Neural cell (in vitro differentiated cells): ENCODE measurements around the gene HSBP1L1.

Experiments used
- EP300 ChIP-seq: fragments of 450-650 bp; conservative IDR thresholded peaks from 2 replicates; pipeline ENCODE4 v1.6.1; 2014; ENCODE audit warnings: antibody characterized with exemption, mild to moderate bottlenecking, moderate library complexity; ENCODE audit not compliant: poor library complexity, severe bottlenecking
- EZH2 ChIP-seq: fragments of 200-600, 300-800 bp; shearing (Covaris generic), sonication (generic); IDR thresholded peaks from 2 replicates; pipeline ENCODE4 v1.6.1; 2014; ENCODE audit warnings: antibody characterized with exemption, low read length, borderline replicate concordance, mild to moderate bottlenecking; ENCODE audit not compliant: insufficient read depth, poor library complexity, severe bottlenecking
- POLR2AphosphoS5 ChIP-seq: IDR thresholded peaks from 2 replicates; pipeline ENCODE4 v1.6.1; 2012
- RAD21 ChIP-seq: fragments of 450-650 bp; conservative IDR thresholded peaks from 2 replicates; pipeline ENCODE4 v1.6.1; 2014; ENCODE audit warnings: antibody characterized with exemption, mild to moderate bottlenecking, moderate library complexity
- TAF1 ChIP-seq: IDR thresholded peaks from 2 replicates; pipeline ENCODE4 v1.6.1; 2012; ENCODE audit warnings: low read depth
- TF ChIP-seq, protein P1 (sequence below): fragments of 450-650 bp; IDR thresholded peaks from 2 replicates; pipeline ENCODE4 v1.5.1; 2014; ENCODE audit warnings: antibody characterized with exemption, mild to moderate bottlenecking, moderate library complexity; ENCODE audit not compliant: poor library complexity, severe bottlenecking
- TF ChIP-seq, protein P2 (sequence below): IDR thresholded peaks from 2 replicates; pipeline ENCODE4 v1.6.1; 2012; ENCODE audit warnings: borderline replicate concordance

DNA sequence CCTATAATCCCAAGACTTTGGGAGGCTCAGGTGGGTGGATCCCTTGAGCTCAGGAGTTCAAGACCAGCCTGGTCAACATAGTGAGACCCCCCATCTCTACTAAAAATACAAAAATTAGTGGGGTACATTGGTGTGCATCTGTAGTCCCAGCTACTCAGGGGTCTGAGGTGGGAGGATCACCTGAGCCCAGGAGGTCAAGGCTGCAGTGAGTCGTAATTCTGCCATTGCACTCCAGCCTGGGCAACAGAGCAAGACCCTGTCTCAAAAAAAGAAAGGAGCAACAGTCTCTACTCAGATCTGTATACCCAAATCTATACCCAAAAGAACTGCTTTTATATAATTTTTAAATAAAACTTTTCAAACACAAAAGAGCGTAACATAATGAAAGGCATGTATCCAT is 5.5 kb upstream of the HSBP1L1 start:
- TF ChIP-seq, protein P1, sequence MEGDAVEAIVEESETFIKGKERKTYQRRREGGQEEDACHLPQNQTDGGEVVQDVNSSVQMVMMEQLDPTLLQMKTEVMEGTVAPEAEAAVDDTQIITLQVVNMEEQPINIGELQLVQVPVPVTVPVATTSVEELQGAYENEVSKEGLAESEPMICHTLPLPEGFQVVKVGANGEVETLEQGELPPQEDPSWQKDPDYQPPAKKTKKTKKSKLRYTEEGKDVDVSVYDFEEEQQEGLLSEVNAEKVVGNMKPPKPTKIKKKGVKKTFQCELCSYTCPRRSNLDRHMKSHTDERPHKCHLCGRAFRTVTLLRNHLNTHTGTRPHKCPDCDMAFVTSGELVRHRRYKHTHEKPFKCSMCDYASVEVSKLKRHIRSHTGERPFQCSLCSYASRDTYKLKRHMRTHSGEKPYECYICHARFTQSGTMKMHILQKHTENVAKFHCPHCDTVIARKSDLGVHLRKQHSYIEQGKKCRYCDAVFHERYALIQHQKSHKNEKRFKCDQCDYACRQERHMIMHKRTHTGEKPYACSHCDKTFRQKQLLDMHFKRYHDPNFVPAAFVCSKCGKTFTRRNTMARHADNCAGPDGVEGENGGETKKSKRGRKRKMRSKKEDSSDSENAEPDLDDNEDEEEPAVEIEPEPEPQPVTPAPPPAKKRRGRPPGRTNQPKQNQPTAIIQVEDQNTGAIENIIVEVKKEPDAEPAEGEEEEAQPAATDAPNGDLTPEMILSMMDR: no peak
- TF ChIP-seq, protein P2, sequence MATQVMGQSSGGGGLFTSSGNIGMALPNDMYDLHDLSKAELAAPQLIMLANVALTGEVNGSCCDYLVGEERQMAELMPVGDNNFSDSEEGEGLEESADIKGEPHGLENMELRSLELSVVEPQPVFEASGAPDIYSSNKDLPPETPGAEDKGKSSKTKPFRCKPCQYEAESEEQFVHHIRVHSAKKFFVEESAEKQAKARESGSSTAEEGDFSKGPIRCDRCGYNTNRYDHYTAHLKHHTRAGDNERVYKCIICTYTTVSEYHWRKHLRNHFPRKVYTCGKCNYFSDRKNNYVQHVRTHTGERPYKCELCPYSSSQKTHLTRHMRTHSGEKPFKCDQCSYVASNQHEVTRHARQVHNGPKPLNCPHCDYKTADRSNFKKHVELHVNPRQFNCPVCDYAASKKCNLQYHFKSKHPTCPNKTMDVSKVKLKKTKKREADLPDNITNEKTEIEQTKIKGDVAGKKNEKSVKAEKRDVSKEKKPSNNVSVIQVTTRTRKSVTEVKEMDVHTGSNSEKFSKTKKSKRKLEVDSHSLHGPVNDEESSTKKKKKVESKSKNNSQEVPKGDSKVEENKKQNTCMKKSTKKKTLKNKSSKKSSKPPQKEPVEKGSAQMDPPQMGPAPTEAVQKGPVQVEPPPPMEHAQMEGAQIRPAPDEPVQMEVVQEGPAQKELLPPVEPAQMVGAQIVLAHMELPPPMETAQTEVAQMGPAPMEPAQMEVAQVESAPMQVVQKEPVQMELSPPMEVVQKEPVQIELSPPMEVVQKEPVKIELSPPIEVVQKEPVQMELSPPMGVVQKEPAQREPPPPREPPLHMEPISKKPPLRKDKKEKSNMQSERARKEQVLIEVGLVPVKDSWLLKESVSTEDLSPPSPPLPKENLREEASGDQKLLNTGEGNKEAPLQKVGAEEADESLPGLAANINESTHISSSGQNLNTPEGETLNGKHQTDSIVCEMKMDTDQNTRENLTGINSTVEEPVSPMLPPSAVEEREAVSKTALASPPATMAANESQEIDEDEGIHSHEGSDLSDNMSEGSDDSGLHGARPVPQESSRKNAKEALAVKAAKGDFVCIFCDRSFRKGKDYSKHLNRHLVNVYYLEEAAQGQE: no peak
- TF ChIP-seq RAD21: no peak
- no peak for TF ChIP-seq EP300
- no peak for TF ChIP-seq TAF1
- TF ChIP-seq EZH2: no peak
- TF ChIP-seq POLR2AphosphoS5: no peak
